Activated gamma-delta T cell (primary cell): ENCODE data around the gene ST3GAL2.
"Not testable (repeated sequence)": the region's sequence is repeated elsewhere in the genome, so short reads cannot be mapped to it uniquely, and the experiment has no call there.

Source experiments
- DNase-seq: peaks from one replicate; lab custom pipeline; 2025; lab: John Stamatoyannopoulos, UW

Gene ST3GAL2

DNA sequence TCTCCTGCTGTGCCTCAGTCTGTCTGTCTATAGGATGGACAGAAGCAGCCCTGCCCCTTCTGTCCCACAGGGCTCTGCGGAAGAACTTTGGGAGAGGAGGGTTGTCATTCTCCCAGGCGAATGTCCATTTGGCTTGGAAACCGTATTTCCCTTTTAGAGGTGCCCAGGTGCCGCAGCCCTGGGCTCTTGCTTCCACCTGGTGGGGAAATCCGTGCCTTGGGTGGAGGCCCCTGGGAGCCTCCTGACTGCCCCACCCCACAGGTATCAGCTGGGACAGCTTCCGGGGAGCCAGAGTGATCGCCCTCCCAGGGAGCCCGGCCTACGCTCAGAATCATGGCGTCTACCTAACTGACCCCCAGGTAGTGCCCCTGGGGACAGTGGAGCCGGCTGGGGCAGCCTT, 28.2 kb upstream of the ST3GAL2 start:
- no peak for DNase-seq

DNA sequence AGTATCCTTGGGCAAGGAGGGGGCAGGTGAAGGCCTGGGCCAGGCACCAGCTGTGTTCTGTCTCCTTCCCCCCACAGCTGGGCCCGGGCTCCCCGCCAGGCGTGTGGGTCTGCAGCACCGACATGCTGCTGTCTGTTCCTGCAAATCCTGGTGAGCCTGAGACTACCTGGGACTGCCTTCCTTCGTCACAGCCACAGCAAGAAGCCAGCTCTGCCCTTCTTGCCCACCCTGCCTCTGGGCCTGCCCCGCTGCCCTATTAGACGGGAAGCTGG, 27.8 kb upstream of the ST3GAL2 start:
- no peak for DNase-seq

DNA sequence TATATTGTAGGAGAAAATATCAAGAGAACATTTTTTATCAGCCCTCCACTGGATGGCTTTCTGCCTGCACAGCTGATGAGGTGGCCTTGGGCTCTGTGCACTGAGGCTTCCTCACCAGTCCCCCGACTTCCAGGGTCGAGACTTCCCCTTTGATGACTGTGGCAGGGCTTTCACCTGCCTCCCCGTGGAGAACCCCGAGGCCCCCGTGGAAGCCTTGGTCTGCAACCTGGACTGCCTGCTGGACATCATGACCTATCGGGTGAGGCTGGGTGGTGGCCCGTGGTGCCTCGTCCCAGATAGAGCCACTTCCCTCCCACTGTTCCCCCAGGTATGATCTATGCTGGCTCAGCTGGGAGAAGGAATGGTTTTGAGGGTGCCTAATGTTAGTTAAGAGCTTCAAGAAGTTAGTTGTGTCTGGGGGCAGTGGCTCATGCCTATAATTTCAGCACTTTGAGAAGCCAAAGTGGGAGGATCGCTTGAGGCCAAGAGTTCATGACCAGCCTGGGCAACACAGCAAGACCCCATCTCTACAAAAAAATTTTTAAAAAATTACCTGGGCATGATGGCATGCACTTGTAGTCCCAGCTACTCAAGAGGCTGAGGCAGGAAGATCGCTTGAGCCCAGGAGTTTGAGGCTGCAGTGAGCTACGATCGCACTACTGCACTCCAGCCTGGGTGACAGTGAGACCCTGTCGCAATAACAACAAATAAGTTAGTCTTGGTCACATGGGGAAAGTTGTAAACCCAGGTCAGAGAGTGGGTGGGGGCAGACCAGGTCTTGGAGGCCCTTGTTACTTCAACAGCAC, 27.3 kb upstream of the ST3GAL2 start:
- DNase-seq: no peak

DNA sequence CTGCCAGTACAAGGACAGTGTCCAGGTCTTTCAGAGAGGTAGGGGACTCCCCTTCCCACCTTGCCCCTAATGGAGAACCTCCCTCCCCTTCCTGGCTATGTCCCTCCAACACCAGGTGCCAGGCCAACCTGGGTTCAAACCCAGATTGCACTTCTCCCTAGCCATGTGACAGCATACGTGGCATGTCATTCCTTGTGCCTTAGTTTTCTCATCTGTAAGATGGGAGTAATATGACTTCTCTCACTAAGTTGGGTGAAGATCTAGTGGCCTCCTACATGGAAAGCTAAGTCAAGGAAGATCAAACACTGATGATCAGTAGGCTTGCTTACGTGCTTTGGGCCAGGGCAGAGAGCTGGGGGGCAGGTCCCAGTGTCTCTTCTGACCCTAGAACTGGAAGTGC, 24.3 kb upstream of the ST3GAL2 start:
- DNase-seq: no peak

DNA sequence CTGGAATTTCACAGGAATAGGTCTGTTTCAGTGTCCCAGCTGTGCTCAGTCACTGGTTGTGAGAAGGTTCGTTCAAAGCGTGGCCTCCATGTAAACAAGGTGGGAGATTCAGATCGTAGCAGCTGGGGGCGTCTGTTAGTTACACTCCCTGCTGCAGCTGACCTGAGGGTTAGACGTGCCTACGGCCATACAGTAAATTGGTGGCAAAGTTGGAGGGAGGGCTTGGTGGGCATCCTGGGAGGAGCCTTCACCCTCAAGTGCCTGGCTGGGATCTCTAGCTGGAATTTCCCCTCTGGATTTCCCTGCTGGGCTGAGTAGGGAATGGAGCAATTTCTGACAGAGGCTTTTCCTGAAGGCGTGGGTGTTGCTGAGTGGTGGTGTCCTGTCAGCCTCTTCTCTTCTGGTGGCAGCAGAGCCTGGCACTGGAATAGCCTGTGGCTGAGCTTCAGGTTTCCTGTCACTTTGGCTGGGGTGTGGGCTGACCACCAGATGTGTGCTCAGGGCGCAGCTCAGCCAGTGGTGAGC, 21.9 kb upstream of the ST3GAL2 start:
- DNase-seq: no peak

DNA sequence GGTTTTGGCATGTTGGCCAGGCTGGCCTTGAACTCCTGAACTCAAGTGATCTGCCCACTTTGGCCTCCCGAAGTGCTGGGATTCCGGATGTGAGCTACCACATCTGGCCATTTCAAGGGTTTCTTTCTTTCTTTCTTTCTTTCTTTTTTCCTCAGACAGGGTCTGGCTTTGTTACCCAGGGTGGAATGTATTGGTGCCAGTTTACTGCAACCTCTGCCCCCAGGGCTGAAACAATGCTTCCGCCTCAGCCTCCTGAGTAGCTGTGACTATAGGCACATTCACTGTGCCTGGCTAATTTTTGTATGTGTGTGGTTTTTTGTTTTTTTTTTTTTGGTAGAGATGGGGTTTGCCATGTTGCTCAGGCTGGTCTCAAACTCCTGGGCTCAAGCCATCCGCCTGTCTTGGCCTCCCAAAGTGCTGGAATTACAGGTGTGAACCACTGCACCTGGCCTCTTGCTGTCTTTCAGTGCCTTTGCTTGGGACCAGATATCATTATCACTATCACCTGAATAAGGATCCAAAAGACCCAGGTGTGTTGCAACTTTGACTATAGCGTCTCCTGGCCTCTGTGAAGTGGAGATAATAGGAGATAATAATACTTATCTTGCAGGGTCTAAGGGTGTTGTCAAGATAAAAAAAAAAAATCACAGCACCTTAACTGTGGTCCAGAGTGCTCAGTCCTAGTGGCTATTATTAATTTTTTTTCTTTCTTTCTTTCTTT, 18.7 kb upstream of the ST3GAL2 start:
- DNase-seq: no peak

DNA sequence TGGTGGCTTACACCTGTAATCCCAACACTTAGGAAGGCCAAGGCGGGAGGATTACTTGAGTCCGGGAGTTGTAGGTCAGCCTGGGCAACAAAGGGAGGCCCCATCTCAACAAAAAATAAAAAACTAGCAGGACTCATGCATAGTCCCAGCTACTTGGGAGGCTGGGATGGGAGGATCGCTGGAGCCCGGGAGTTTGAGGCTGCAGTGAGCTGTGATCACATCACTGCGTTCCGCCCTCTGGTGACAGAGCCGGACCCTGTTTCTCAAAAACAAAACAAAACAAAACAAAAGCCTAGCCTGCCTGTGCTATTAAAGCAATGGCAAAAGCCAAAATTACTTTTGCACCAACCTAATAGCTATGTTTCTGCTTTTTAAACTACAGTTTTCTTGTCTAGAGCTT, 17.0 kb upstream of the ST3GAL2 start:
- no peak for DNase-seq

DNA sequence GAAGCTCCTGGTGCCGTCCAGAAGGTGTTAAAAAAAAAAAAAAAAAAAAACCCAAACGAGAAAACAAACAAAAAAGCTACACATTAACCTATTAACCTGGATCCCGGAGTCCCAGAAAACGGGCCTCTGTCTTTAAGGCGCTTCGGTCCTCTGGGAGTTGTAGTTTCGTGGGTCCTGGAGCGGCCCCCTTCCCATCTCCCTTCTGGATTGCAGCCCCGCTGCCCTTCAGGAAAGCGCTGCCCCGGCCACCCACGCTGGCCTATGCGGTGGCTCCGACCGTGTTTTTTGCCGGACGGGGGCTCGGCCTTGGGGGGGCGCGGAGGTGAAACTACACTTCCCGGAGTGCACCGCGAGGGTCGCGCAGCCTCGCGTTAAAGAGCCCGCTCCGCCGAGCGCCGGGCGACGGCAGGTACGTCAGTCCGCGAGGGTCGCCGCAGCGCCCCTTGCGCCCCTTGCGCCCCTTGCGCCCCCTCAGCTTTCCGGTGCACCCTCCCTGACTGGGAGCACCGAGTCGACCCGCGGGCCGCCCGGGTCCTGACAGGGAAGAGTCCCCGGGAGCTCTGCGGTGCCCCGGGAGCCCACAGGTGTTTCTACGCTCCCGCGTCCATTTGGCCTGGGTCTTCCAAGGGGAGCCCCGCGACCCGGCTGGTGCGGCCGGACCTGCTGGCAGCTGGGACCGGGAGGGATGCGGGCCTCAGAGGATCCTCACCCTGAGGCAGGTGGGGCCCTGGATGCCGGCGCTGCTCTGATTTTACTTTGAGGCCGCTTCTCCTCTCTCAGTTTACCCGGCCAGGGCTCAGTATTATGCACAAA, 15.5 kb upstream of the ST3GAL2 start, which contains the start of gene FCSK:
Gene FCSK (plus strand): TSS at position 374 of the 813 bp plus-strand sequence. CDS start 8,596 bp downstream, outside the sequence.
- peak; percentile 43 for DNase-seq

DNA sequence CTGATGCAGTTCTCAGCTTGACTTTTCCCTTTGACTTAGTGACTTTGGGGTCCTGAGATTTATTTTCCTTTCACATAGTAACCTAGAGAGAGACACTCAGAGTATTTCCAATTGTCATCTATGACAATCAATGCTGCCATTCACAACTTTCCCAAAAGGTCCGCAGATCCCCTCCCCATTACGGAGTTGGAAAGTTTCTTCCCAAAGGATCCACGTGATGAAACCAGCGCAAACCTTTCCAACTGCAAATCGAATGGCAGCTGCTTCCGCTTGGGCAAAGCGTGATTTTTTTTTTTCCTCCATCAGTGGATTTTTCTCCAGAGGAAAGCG, 15.0 kb upstream of the ST3GAL2 start:
- DNase-seq: no peak

DNA sequence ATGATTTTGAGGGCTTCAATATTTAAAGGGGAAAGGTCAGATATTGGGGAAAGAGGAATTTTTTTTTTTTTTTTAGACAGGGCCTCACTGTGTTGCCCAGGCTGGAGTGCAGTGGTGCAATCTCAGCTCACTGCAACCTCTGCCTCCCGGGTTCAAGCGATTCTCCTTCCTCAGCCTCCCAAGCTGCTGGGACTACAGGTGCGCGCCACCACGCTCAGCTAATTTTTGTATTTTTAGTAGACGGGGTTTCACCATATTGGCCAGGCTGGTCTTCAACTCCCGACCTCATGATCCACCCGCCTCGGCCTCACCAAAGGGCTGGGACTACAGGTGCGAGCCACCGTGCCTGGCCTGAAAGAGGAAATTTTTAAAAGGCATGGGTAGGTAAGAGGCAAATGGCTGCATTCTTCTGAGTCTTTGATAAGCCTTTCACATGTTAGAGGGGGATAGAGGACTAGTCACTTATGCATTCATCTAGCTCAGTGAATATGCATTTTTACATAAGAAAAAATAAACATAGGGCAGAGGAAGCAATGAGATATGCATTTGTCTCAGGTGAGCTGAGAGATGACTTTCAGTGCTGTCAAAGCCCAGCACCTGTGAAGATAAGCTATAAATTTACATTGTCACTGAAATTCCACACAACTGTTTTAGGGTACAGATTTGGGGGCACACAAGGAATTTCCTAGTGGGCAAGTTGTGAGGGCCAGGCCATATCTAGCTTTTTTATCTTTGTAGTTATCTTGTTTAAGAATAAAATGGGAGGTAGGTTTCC, 14.4 kb upstream of the ST3GAL2 start:
- no peak for DNase-seq

DNA sequence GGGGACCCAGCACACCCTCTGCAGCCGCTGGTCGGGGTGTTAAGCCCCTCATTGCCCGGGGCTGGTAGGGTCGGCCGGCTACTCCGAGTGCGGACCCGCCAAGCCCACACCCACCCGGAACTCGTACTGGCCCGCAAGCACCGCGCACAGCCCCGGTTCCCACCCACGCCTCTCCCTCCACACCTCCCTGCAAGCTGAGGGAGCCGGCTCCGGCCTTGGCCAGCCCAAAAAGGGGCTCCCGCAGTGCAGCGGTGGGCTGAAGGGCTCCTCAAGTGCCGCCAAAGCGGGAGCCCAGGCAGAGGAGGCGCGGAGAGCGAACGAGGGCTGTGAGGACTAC, 12.1 kb upstream of the ST3GAL2 start:
- DNase-seq: not testable (repeated sequence)

DNA sequence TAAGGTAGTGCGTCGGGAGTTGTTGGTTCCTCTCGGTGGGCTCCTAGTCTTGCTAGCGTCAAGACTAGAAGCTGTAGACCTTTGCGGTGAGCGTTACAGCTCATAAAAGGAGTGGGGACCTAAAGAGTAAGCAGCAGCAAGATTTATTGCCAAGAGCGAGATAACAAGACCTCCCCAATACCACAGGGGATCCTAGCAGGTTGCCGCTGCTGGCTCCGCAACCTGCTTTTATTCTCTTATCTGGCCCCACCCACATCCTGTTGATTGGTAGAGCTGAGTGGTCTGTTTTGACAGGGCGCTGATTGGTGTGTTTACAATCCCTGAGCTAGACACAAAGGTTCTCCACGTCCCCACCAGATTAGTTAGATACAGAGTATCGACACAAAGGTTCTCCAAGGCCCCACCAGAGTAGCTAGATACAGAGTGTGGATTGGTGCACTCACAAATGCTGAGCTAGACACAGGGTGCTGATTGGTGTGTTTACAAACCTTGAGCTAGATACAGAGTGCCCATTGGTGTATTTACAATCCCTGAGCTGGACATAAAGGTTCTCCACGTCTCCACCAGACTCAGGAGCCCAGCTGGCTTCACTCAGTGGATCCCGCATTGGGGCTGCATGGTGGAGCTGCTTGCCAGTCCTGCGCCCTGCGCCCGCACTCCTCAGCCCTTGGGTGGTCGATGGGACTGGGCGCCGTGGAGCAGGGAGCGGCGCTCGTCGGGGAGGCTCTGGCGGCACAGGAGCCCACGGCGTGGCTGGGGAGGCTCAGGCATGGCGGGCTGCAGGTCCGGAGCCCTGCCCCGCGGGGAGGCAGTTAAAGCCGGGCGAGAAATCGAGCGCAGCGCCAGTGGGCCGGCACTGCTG, 11.5 kb upstream of the ST3GAL2 start:
- DNase-seq: not testable (repeated sequence)

DNA sequence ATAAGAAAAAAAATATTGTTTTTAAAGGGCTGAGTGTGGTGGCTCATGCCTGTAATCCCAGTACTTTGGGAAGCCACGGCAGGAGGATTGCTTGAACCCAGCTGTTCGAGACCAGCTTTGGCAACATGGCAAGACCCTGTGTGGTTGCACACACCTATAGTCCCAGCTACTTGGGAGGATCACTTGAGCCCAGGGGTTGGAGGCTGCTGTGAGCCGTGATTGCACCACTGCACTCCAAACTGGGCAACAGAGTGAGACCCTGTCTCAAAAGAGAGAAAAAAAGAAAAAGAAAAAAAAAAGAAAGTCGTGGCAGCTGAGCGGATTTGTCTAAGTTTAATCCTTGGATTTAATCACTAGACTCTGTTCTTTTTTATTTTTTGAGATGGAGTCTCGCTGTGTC, 9.2 kb upstream of the ST3GAL2 start:
- no peak for DNase-seq

DNA sequence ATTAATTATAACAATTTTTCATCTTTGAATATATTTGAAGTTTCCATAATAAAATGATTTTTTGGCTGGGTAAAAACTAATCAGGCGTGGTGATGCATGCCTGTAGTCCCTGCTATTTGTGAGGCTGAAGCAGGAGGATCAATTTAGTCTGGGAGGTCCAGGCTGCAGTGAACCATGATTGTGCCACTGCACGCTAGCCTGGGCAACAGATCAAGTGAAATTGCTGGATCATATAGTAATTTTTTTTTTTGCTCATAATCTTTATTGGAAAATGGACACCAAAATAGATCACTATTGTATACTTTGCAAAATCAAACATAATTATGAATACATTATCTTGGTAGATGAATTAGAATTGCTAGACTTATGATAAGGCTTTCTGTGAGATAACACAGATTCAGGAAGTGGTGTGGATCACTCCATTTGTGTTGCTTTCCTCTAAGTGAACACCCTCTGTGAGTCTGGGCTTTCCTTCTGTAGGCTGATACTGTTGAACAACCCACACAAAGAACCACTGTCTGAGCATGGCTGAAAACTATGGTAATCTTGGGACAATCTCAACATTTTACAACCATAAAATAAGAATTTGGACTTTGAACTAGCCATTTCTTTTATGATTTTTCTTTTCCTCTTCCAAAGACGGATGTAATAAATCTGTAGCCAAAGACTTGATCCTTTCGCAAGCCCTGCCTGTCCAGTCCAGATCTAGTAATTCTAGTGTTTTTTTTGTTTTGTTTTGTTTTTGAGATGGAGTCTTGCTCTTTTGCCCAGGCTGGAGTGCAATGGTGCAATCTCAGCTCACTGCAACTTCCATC, 5.6 kb upstream of the ST3GAL2 start:
- no peak for DNase-seq

DNA sequence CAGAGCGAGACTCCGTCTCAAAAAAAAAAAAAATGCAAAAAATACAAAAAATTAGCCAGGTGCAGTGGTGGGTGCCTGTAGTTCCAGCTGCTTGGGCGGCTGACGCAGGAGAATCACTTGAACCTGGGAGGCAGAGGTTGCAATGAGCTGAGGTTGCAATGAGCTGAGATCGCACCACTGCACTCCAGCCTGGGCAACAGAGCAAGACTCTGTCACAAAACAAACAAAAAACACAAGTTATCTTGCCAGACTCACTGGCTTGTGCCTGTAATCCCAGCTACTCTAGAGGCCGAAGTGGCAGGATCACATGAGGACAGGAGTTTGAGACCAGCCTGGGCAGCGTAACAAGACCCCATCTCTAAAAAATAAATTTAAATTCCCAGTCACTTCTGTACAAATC, 3.4 kb upstream of the ST3GAL2 start:
- no peak for DNase-seq

DNA sequence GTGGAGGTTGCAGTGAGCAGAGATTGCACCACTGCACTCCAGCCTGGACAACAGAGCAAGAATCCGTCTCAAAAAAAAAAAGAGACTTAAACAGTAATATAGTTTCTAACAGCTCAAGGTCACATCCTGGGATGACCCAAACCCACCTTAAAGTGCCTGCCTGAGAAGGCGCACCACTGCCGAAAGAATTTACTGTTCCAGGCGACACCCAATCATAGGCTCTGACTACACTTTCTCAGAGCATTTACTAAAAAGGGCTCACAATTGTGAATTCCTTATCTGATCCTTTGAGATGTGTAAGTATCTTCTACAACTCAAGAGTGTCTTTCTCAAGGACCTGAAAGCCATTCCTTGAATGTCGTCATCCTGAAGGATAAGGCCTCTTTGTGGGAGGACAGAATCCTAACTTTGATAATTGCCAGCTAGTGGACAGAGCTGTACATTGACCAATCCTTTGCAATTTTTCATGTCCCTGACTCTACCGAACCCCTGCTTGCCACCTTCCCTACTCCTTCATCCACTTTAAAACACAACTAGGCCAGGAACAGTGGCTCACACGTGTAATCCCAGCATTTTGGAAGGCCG, 2.6 kb upstream of the ST3GAL2 start:
- no peak for DNase-seq

DNA sequence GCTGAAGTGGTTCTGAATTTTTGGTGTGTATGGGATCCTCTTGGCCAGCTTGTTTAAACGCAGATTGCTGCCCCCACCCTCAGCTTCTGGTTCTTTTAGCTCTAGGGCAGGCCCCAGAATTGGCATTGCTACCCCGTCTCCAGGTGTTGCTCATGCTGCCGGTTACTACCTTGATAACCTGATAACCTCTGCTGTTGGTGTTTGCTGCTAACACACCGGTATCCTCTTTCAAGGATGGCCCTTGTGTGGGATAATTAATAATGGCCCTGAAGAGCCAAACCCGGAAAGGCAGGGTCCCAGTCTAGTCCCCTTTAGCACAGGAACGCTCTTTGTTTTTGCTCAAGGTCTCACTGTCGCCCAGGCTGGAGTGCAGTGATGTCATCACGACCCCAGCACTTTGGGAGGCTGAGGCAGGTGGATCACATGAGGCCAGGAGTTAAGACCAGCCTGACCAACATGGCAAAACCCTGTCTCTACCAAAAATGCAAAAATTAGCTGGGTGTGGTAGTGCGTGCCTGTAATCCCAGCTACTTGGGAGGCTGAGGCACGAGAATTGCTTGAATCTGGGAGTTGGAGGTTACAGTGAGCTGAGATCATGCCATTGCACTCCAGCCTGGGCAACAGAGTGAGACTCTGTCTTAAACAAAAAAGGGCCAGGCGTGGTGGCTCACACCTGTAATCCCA, 1.3 kb upstream of the ST3GAL2 start:
- no peak for DNase-seq

DNA sequence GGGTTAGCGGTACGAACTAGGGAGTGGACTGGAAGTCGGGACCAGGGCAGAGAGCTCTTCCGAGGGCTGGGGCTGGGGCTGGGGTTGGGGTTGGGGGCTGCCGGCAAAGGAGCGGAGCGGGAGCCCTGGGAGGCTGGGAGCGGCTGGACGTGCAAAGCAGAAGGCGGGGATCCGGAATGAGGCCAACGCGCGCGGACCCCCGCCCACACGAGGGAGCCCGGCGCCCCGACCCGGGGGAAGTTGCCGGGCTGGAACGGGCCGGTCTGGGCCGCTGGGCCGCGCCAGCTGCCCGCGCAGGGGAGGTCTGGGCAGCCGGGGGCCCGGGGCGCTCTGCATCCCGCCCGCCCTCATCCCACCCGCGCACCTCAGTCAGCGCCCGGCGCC, 323 bp downstream of the ST3GAL2 start:
- peak; percentile 39 for DNase-seq
